ENCODE data around the gene PLD4.

GRCh38 chr14:104930526-104931303 is 6.0 kb downstream of the PLD4 start:
- TF ChIP-seq EZH2 (IDR thresholded peaks at IDR 0.05; ENCODE audit: low read depth, low read length, severe bottlenecking), result no peak
- TF ChIP-seq E2F6 (IDR thresholded peaks at IDR 0.05), result no peak
- no peak for TF ChIP-seq CTCF (IDR thresholded peaks at IDR 0.05; ENCODE audit: control extremely low read depth in 1 of 3, insufficient read depth in 1 of 3, low read depth in 1 of 3, low read length in 3 of 3)

Data from H1 (cell line).